Duodenal mucosa (tissue), 2 donors: ENCODE measurements around the gene SMAD5.

Experiments used
- H3K27ac ChIP-seq: one replicate; pipeline ENCODE4 v1.7.0; 2013; ENCODE audit warnings: low read depth, low read length
- H3K27me3 ChIP-seq, 2 donors: one replicate each; pipeline ENCODE4 v1.7.0; 2013; ENCODE audit warnings: low read length in 2 of 2, control low read depth in 1 of 2; ENCODE audit not compliant: insufficient read depth in 2 of 2, control insufficient read depth in 1 of 2
- H3K36me3 ChIP-seq, 2 donors: one replicate each; pipeline ENCODE4 v1.7.0; 2013; ENCODE audit warnings: low read length in 2 of 2, control low read depth in 1 of 2; ENCODE audit not compliant: insufficient read depth in 2 of 2, control insufficient read depth in 1 of 2
- H3K4me1 ChIP-seq, 2 donors: one replicate each; pipeline ENCODE4 v1.7.0; 2013; ENCODE audit warnings: low read length in 2 of 2, control low read depth in 1 of 2; ENCODE audit not compliant: insufficient read depth in 2 of 2, control insufficient read depth in 1 of 2
- H3K4me3 ChIP-seq, 2 donors: one replicate each; pipeline ENCODE4 v1.7.0; 2013; ENCODE audit warnings: low read length in 2 of 2, low read depth in 1 of 2
- H3K9ac ChIP-seq, 2 donors: one replicate each; pipeline ENCODE4 v1.7.0; 2013; ENCODE audit warnings: low read length in 2 of 2, low read depth in 1 of 2
- H3K9me3 ChIP-seq, 2 donors: one replicate each; pipeline ENCODE4 v1.7.0; 2013; ENCODE audit warnings: low read length in 2 of 2, control low read depth in 1 of 2; ENCODE audit not compliant: control insufficient read depth in 1 of 2

The SMAD5 gene

GRCh38 chr5:136228136-136228757 lies 95.6 kb downstream of the SMAD5 start:
- no peak overlapping the region for H3K27ac ChIP-seq
- H3K4me1 ChIP-seq: peaks cover 8 to 16% of the 10 kb centered on the region in 2 donors
- peaks cover 0 to 4% of the 10 kb centered on the region in 2 donors for H3K27me3 ChIP-seq
- H3K9ac ChIP-seq: no peak overlapping the region
- H3K36me3 ChIP-seq: no peaks in the 10 kb centered on the region
- H3K4me3 ChIP-seq: no peak overlapping the region
- no peaks in the 10 kb centered on the region for H3K9me3 ChIP-seq

- Histone ChIP-seq H3K36me3 (no peaks in the 10 kb centered on the region), H3K27ac (no peak overlapping the region), H3K27me3 (peaks cover 0 to 4% of the 10 kb centered on the region in 2 donors), H3K4me1 (peaks cover 8 to 16% of the 10 kb centered on the region in 2 donors), H3K9ac (no peak overlapping the region), H3K9me3 (no peaks in the 10 kb centered on the region), H3K4me3 (no peak overlapping the region)
Observed at GRCh38 chr5:136230176-136230575, 97.5 kb downstream of the SMAD5 start.

GRCh38 chr5:136232316-136232715 lies 99.7 kb downstream of the SMAD5 start:
- Histone ChIP-seq H3K27me3 (peaks cover 0 to 4% of the 10 kb centered on the region in 2 donors), H3K9ac (no peak overlapping the region), H3K4me3 (no peak overlapping the region), H3K4me1 (no peaks in the 10 kb centered on the region), H3K9me3 (no peaks in the 10 kb centered on the region), H3K36me3 (no peaks in the 10 kb centered on the region), H3K27ac (no peak overlapping the region)
